Ishikawa (cell line): ENCODE results near the gene MYEF2.

Experiments used
- CEBPB ChIP-seq: IDR thresholded peaks from 2 replicates; pipeline ENCODE4 v1.6.1; 2012
- EP300 ChIP-seq: IDR thresholded peaks from 2 replicates; pipeline ENCODE4 v1.6.1; 2012; ENCODE audit warnings: borderline replicate concordance
- FOXM1 ChIP-seq: IDR thresholded peaks from 2 replicates; pipeline ENCODE4 v1.6.1; 2012; ENCODE audit warnings: low read depth, borderline replicate concordance
- RAD21 ChIP-seq: IDR thresholded peaks from 2 replicates; pipeline ENCODE4 v1.6.1; 2012; ENCODE audit warnings: low read depth
- REST ChIP-seq: IDR thresholded peaks from 2 replicates; pipeline ENCODE4 v1.6.1; 2012; ENCODE audit warnings: low read depth, mild to moderate bottlenecking
- TEAD4 ChIP-seq: IDR thresholded peaks from 2 replicates; pipeline ENCODE4 v1.6.1; 2012
- YY1 ChIP-seq: IDR thresholded peaks from 2 replicates; pipeline ENCODE4 v1.6.1; 2012; ENCODE audit warnings: low read depth

- TF ChIP-seq RAD21 (no peak), REST (no peak), EP300 (no peak), TEAD4 (no peak), CEBPB (no peak), YY1 (no peak), FOXM1 (no peak)
Measured at GRCh38 chr15:48168616-48169015, 9.5 kb downstream of the MYEF2 start.
